H9 (cell line): ENCODE results near the gene MAD1L1. TPM values are rescaled to one million over a fixed set of nuclear protein-coding genes. Genes with fewer than 3 reads are reported as not detected.
A peak's percentile ranks its signal among the peaks of the same experiment; 100 is the strongest.

ENCODE experiments used
- DNase-seq: peaks from one replicate; pipeline ENCODE4 v3.0.0-alpha.2; 2017
- H2AFZ ChIP-seq: one replicate; pipeline ENCODE4 v1.6.1; 2013; ENCODE audit warnings: mild to moderate bottlenecking, low read length, control low read depth, moderate library complexity
- H2AK5ac ChIP-seq: 2 replicates; pipeline ENCODE4 v1.6.1; 2013; ENCODE audit warnings: low read length, control low read depth, mixed read lengths; ENCODE audit not compliant: insufficient read length
- H2BK120ac ChIP-seq: one replicate; pipeline ENCODE4 v1.6.1; 2013; ENCODE audit warnings: low read depth, mild to moderate bottlenecking, low read length, control low read depth, inconsistent platforms; ENCODE audit not compliant: poor library complexity, severe bottlenecking
- H2BK12ac ChIP-seq: 2 replicates; pipeline ENCODE4 v1.6.1; 2013; ENCODE audit warnings: low read length, control low read depth, mixed read lengths, low read depth; ENCODE audit not compliant: insufficient read length
- H2BK15ac ChIP-seq: 2 replicates; pipeline ENCODE4 v1.6.1; 2013; ENCODE audit warnings: low read depth, low read length, control low read depth
- H2BK20ac ChIP-seq: one replicate; pipeline ENCODE4 v1.6.1; 2013; ENCODE audit warnings: low read depth, mild to moderate bottlenecking, low read length, control low read depth, inconsistent platforms; ENCODE audit not compliant: poor library complexity, severe bottlenecking
- H2BK5ac ChIP-seq: 2 replicates; pipeline ENCODE4 v1.6.1; 2013; ENCODE audit warnings: low read length, control low read depth, mixed read lengths; ENCODE audit not compliant: insufficient read length
- H3K14ac ChIP-seq: 2 replicates; pipeline ENCODE4 v1.6.1; 2013; ENCODE audit warnings: low read length, control low read depth; ENCODE audit not compliant: insufficient read depth
- H3K18ac ChIP-seq: 2 replicates; pipeline ENCODE4 v1.6.1; 2013; ENCODE audit warnings: low read depth, mild to moderate bottlenecking, mixed read lengths, low read length, control low read depth; ENCODE audit not compliant: insufficient read length
- H3K23ac ChIP-seq: 2 replicates; pipeline ENCODE4 v1.6.1; 2013; ENCODE audit warnings: low read length, control low read depth, mixed read lengths, low read depth; ENCODE audit not compliant: insufficient read length
- H3K23me2 ChIP-seq: 2 replicates; pipeline ENCODE4 v1.6.1; 2013; ENCODE audit warnings: low read depth, mild to moderate bottlenecking, mixed read lengths, low read length, control low read depth; ENCODE audit not compliant: insufficient read length, poor library complexity, severe bottlenecking
- H3K27ac ChIP-seq: 2 replicates; pipeline ENCODE4 v1.5.1; 2013; ENCODE audit warnings: low read length, control low read depth, mixed read lengths, low read depth; ENCODE audit not compliant: insufficient read length
- H3K27me3 ChIP-seq: 2 replicates; pipeline ENCODE4 v1.6.1; 2013; ENCODE audit warnings: low read length, control low read depth, inconsistent platforms; ENCODE audit not compliant: insufficient read depth
- H3K4ac ChIP-seq: 2 replicates; pipeline ENCODE4 v1.6.1; 2013; ENCODE audit warnings: low read depth, mild to moderate bottlenecking, control low read depth, inconsistent platforms, low read length, moderate library complexity
- H3K4me1 ChIP-seq: 2 replicates; pipeline ENCODE4 v1.6.1; 2013; ENCODE audit warnings: low read length, control low read depth, inconsistent platforms; ENCODE audit not compliant: insufficient read depth
- H3K4me2 ChIP-seq: 2 replicates; pipeline ENCODE4 v1.6.1; 2013; ENCODE audit warnings: low read length, control low read depth, mixed read lengths; ENCODE audit not compliant: insufficient read length, insufficient read depth
- H3K56ac ChIP-seq: 2 replicates; pipeline ENCODE4 v1.6.1; 2013; ENCODE audit warnings: low read depth, mild to moderate bottlenecking, mixed read lengths, low read length, control low read depth; ENCODE audit not compliant: insufficient read length
- H3K79me1 ChIP-seq: 2 replicates; pipeline ENCODE4 v1.6.1; 2013; ENCODE audit warnings: low read depth, mild to moderate bottlenecking, moderate library complexity, low read length, control low read depth, inconsistent platforms; ENCODE audit not compliant: insufficient read depth, poor library complexity, severe bottlenecking
- H3K79me2 ChIP-seq: 2 replicates; pipeline ENCODE4 v1.6.1; 2013; ENCODE audit warnings: low read length, control low read depth, inconsistent platforms; ENCODE audit not compliant: insufficient read depth
- H3K9ac ChIP-seq: 2 replicates; pipeline ENCODE4 v1.6.1; 2013; ENCODE audit warnings: low read length, control low read depth, mixed read lengths; ENCODE audit not compliant: insufficient read length; ENCODE audit errors: extremely low read depth
- H3K9me3 ChIP-seq: one replicate; pipeline ENCODE4 v1.6.1; 2013; ENCODE audit warnings: low read depth, low read length, inconsistent platforms; ENCODE audit not compliant: control insufficient read depth
- H3T11ph ChIP-seq: one replicate; pipeline ENCODE4 v1.6.1; 2013; ENCODE audit warnings: mild to moderate bottlenecking, low read length, control low read depth, inconsistent platforms
- H4K20me1 ChIP-seq: one replicate; pipeline ENCODE4 v1.6.1; 2013; ENCODE audit not compliant: control insufficient read depth, insufficient read length, insufficient read depth
- H4K5ac ChIP-seq: 2 replicates; pipeline ENCODE4 v1.6.1; 2013; ENCODE audit warnings: low read depth, mild to moderate bottlenecking, mixed read lengths, low read length, control low read depth; ENCODE audit not compliant: insufficient read length
- H4K8ac ChIP-seq: replicated peaks from 2 replicates; pipeline ENCODE4 v1.6.1; 2013; ENCODE audit warnings: low read length, control low read depth, mixed read lengths, low read depth; ENCODE audit not compliant: insufficient read length
- H4K91ac ChIP-seq: 2 replicates; pipeline ENCODE4 v1.6.1; 2013; ENCODE audit warnings: low read depth, mild to moderate bottlenecking, moderate library complexity, mixed read lengths, low read length, control low read depth; ENCODE audit not compliant: insufficient read length
- H3K27ac Mint-ChIP-seq, 3 experiments: 2 replicates in 2 of 3; 3 replicates in 1 of 3; pipeline ENCODE4 v1.8.0; 2020 to 2021; ENCODE audit warnings: mixed read lengths in 3 of 3, mild to moderate bottlenecking in 1 of 3, moderate library complexity in 1 of 3
- H3K27me3 Mint-ChIP-seq: 2 replicates; pipeline ENCODE4 v1.8.0; 2021; ENCODE audit warnings: low read depth, mild to moderate bottlenecking, moderate library complexity, mixed read lengths
- H3K36me3 Mint-ChIP-seq, 3 experiments: 2 replicates in 2 of 3; 3 replicates in 1 of 3; pipeline ENCODE4 v1.8.0; 2020 to 2021; ENCODE audit warnings: low read depth in 3 of 3, mixed read lengths in 3 of 3; ENCODE audit not compliant: insufficient read depth in 1 of 3
- H3K4me1 Mint-ChIP-seq, 2 experiments: 2 replicates each; pipeline ENCODE4 v1.8.0; 2020; ENCODE audit warnings: mixed read lengths in 2 of 2
- H3K4me3 Mint-ChIP-seq, 2 experiments: 2 replicates in 1 of 2; 3 replicates in 1 of 2; pipeline ENCODE4 v1.8.0; 2020 to 2021; ENCODE audit warnings: mild to moderate bottlenecking in 2 of 2, mixed read lengths in 2 of 2, moderate library complexity in 1 of 2
- H3K9me3 Mint-ChIP-seq, 2 experiments: 2 replicates in 1 of 2; 3 replicates in 1 of 2; pipeline ENCODE4 v1.8.0; 2020; ENCODE audit warnings: mild to moderate bottlenecking in 2 of 2, mixed read lengths in 2 of 2, moderate library complexity in 1 of 2
- WGBS: extraction: QIAGEN DNeasy Blood & Tissue Kit; methylation state at CpG from one replicate; pipeline ENCODE4 v1.1.7; 2013; ENCODE audit warnings: missing lambda C conversion rate, low lambda C conversion rate, mixed read lengths; ENCODE audit not compliant: insufficient read length; ENCODE audit errors: extremely low coverage; 5-methylcytosine and 5-hydroxymethylcytosine counted together
- total RNA-seq: library from RNA; stranded (reverse); gene quantifications from 2 replicates; pipeline ENCODE4 v1.2.1, GENCODE V29; 2021
- TF ChIP-seq, protein P1 (sequence below): fragments of 200-600 bp; sonication (generic); conservative IDR thresholded peaks from 3 replicates; pipeline ENCODE4 v1.8.0; 2021; ENCODE audit warnings: antibody characterized with exemption, mild to moderate bottlenecking

The MAD1L1 gene
- total RNA-seq, 1 experiment from 2014 or later = 39.0 TPM

DNA sequence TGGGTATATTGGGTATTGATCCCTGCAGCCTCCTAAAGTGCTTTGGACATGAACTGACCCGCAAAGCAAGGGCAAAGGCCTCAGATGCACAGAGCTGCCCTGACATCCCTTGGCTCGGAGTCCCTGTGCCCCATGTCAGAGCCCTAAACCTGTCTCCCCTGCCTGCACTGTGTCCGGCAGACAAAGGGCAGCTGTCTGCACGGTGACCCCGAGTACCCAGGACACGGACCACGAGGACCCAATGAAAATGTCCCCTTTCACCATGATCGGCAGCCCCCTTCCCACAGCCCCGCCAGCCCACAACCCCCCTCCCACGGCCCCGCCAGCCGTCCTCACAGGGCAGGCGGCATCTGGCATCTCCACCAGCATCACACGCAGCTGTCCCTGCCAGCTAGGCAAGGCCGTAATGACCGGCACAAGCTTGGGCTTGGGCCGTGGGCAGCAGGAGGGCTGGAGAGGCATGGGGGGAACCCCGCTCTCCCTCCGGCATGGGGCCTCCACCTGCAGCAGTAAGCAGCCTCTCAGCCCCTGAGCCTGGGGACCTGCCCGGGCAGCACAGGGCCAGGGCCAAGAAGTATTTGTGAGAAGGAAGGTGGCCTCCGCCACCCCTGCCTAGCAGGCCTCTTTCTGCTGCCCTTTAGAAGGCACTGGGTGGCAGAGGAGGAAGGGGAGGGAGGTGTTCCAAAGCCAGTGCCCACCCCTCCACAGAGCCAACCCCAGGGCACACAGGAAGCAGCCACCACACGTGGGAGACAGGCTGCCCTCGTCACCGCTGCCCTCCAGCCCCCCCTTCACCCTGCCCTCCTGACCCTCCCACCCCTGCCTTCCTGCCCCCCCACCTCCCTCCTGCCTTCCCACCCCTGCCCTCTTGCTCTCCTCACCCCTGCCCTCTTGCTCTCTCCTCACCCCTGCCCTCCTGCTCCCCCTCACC is 19.4 kb upstream of the MAD1L1 start:
- Histone ChIP-seq H2AFZ (no peak overlapping the region), H4K5ac (no peak overlapping the region), H3K18ac (no peak overlapping the region), H2BK5ac (no peak overlapping the region), H3K14ac (no peak overlapping the region; the same call in 1 of the 2 replicates), H3K4me1 (no peaks in the 10 kb centered on the region), H3K27ac (no peak overlapping the region), H3K23ac (no peak overlapping the region), H2BK15ac (no peak overlapping the region), H4K20me1 (no peaks in the 10 kb centered on the region), H3K4me2 (no peak overlapping the region), H3K9me3 (no peaks in the 10 kb centered on the region), H3K79me1 (no peaks in the 10 kb centered on the region), H2BK20ac (no peak overlapping the region), H3K56ac (no peak overlapping the region), H2BK120ac (no peak overlapping the region), H3T11ph (no peak overlapping the region), H3K9ac (no peak overlapping the region), H3K4ac (no peak overlapping the region), H4K91ac (no peak overlapping the region), H2BK12ac (no peak overlapping the region), H3K23me2 (no peaks in the 10 kb centered on the region), H4K8ac (no peak overlapping the region), H2AK5ac (no peak overlapping the region), H3K27me3 (no peaks in the 10 kb centered on the region), H3K79me2 (no peaks in the 10 kb centered on the region)
- peaks cover 10 to 48% (median 38%) of the 10 kb centered on the region in 3 experiments; a peak in 6 of 7 replicates for H3K36me3 Mint-ChIP-seq
- TF ChIP-seq, protein P1, sequence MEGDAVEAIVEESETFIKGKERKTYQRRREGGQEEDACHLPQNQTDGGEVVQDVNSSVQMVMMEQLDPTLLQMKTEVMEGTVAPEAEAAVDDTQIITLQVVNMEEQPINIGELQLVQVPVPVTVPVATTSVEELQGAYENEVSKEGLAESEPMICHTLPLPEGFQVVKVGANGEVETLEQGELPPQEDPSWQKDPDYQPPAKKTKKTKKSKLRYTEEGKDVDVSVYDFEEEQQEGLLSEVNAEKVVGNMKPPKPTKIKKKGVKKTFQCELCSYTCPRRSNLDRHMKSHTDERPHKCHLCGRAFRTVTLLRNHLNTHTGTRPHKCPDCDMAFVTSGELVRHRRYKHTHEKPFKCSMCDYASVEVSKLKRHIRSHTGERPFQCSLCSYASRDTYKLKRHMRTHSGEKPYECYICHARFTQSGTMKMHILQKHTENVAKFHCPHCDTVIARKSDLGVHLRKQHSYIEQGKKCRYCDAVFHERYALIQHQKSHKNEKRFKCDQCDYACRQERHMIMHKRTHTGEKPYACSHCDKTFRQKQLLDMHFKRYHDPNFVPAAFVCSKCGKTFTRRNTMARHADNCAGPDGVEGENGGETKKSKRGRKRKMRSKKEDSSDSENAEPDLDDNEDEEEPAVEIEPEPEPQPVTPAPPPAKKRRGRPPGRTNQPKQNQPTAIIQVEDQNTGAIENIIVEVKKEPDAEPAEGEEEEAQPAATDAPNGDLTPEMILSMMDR = no peak
- H3K4me1 Mint-ChIP-seq = peaks cover 0 to 6% of the 10 kb centered on the region in 2 experiments; a peak in 1 of 4 replicates
- WGBS = no CpG with 5 or more reads among the region's 24 CpGs
- DNase-seq = no peak
- peak overlapping the region in 1 of 3 experiments; percentile 49; a peak in 1 of 7 replicates for H3K27ac Mint-ChIP-seq
- H3K4me3 Mint-ChIP-seq = no peak overlapping the region
- no peaks in the 10 kb centered on the region for H3K9me3 Mint-ChIP-seq
- H3K27me3 Mint-ChIP-seq = no peaks in the 10 kb centered on the region
